Body of pancreas (tissue), 4 donors: ENCODE results near the gene RBM47. TPM values are rescaled to one million over a fixed set of nuclear protein-coding genes. Genes with fewer than 3 reads are reported as not detected.

ENCODE experiments used
- ATAC-seq: fragments of 150-250 bp; one replicate; pipeline ENCODE4 v1.9.1; 2016
- DNase-seq, 4 donors: peaks; one replicate each; pipeline ENCODE4 v3.0.0-alpha.2; 2019
- H3K27ac ChIP-seq, 4 donors: fragments of 200-600 bp; sonication (generic); 1 replicate in 3 of 4; 2 replicates in 1 of 4; pipeline versions ENCODE4 v1.5.1 to v1.6.1; 2016 to 2019; ENCODE audit warnings: mild to moderate bottlenecking in 1 of 4, mixed read lengths in 1 of 4, moderate library complexity in 1 of 4
- H3K27me3 ChIP-seq, 2 donors: fragments of 200-600 bp; sonication (generic); one replicate each; pipeline ENCODE4 v1.6.0; 2016; ENCODE audit warnings: mild to moderate bottlenecking in 1 of 2
- H3K36me3 ChIP-seq, 2 donors: fragments of 200-600 bp; sonication (generic); replicated peaks in 1 of 2; 2 replicates each; pipeline ENCODE4 v1.5.1; 2016; ENCODE audit warnings: low read depth in 2 of 2; ENCODE audit not compliant: insufficient read depth in 1 of 2
- H3K4me1 ChIP-seq: fragments of 200-600 bp; sonication (generic); one replicate; pipeline ENCODE4 v1.6.0; 2016
- H3K4me3 ChIP-seq, 2 donors: fragments of 200-600 bp; sonication (generic); 1 replicate in 1 of 2; 2 replicates in 1 of 2; pipeline ENCODE4 v1.5.1; 2016 to 2019
- H3K9me3 ChIP-seq, 3 donors: fragments of 200-600 bp; sonication (generic); 1 replicate in 2 of 3; 2 replicates in 1 of 3; pipeline ENCODE4 v1.5.1; 2016
- CTCF ChIP-seq, 7 experiments: fragments of 450-650 bp in 4 of 7; fragments of 200-600 bp in 3 of 7; sonication (generic) in 3 of 7; IDR thresholded peaks; one replicate each; pipeline ENCODE4 v1.5.1; 2016 to 2019; ENCODE audit warnings: antibody characterized with exemption in 7 of 7
- POLR2A ChIP-seq, 3 donors: fragments of 450-650 bp; IDR thresholded peaks; one replicate each; pipeline ENCODE4 v1.6.1; 2016; ENCODE audit warnings: antibody characterized with exemption in 3 of 3, mild to moderate bottlenecking in 2 of 3
- WGBS, 2 donors: methylation state at CpG; one replicate each; pipeline ENCODE4 v1.1.5; 2017; 5-methylcytosine and 5-hydroxymethylcytosine counted together
- intact Hi-C: fragments of 100-400 bp; cut with DNase I; formaldehyde crosslinking; loops from one replicate; pipeline ENCODE4 v1.15.1; 2023
- total RNA-seq, 2 donors: library from RNA; depleted of rRNA; stranded (reverse); fragments of >200 nt; gene quantifications; one replicate each; pipeline ENCODE4 v1.1.0, GENCODE V29; 2016

RBM47 gene
- total RNA-seq, 2 donors from 2014 or later, result 79.9 to 99.5 TPM

- intact Hi-C loops, result no loop called here
- TF ChIP-seq POLR2A (IDR thresholded peaks at IDR 0.05) (no peak), CTCF (IDR thresholded peaks at IDR 0.05) (no peak)
- H3K27ac ChIP-seq, result no peak overlapping the region
- no peaks in the 10 kb centered on the region for H3K4me1 ChIP-seq
- 84 to 89% methylated on average over 8 of the region's 8 CpGs for WGBS, 2 donors
- H3K36me3 ChIP-seq, result no peaks in the 10 kb centered on the region
- ATAC-seq (no peak), DNase-seq (no peak)
- no peak overlapping the region for H3K4me3 ChIP-seq
- no peaks in the 10 kb centered on the region for H3K27me3 ChIP-seq
- H3K9me3 ChIP-seq, result no peaks in the 10 kb centered on the region
These were observed 39.8 kb upstream of the RBM47 start for GRCh38 chr4:40669504-40669903.

- no peaks in the 10 kb centered on the region for H3K27me3 ChIP-seq
- TF ChIP-seq POLR2A (IDR thresholded peaks at IDR 0.05), result no peak
These were observed 36.2 kb upstream of the RBM47 start for GRCh38 chr4:40665842-40666241.

GRCh38 chr4:40662962-40663604 lies 33.4 kb upstream of the RBM47 start:
- no peak overlapping the region for H3K4me3 ChIP-seq
- DNase-seq (peak; percentile 23 to 41 (median 28)), ATAC-seq (peak; percentile 63)
- WGBS, 2 donors, result 8 to 18% methylated on average over 10 of the region's 10 CpGs
- peak overlapping the region in 2 of 4 donors; percentile 32 to 51 for H3K27ac ChIP-seq
- no peaks in the 10 kb centered on the region for H3K9me3 ChIP-seq
- H3K36me3 ChIP-seq, result no peaks in the 10 kb centered on the region
- intact Hi-C loops, result no loop called here
- TF ChIP-seq CTCF (IDR thresholded peaks at IDR 0.05) (no peak), POLR2A (IDR thresholded peaks at IDR 0.05) (no peak)
- H3K4me1 ChIP-seq, result peaks cover 11% of the 10 kb centered on the region
- no peaks in the 10 kb centered on the region for H3K27me3 ChIP-seq

More at GRCh38 chr4:40665842-40666241, 36.2 kb upstream of the RBM47 start:
- H3K9me3 ChIP-seq, result no peaks in the 10 kb centered on the region
- no peak for ATAC-seq
- H3K27ac ChIP-seq, result no peak overlapping the region
- DNase-seq, result no peak
- H3K4me3 ChIP-seq, result no peak overlapping the region
- H3K4me1 ChIP-seq, result peaks cover 11% of the 10 kb centered on the region
- intact Hi-C loops, result no loop called here
- H3K36me3 ChIP-seq, result no peaks in the 10 kb centered on the region

GRCh38 chr4:40661803-40662202 lies 32.1 kb upstream of the RBM47 start:
- 90 to 96% methylated on average over 4 of the region's 4 CpGs for WGBS, 2 donors
- no peak for ATAC-seq
- Histone ChIP-seq H3K4me1 (peaks cover 11% of the 10 kb centered on the region), H3K27ac (no peak overlapping the region), H3K4me3 (no peak overlapping the region), H3K36me3 (no peaks in the 10 kb centered on the region), H3K27me3 (no peaks in the 10 kb centered on the region), H3K9me3 (no peaks in the 10 kb centered on the region)
- TF ChIP-seq CTCF (IDR thresholded peaks at IDR 0.05) (no peak), POLR2A (IDR thresholded peaks at IDR 0.05) (no peak)
- intact Hi-C loops, result no loop called here
- DNase-seq, result no peak

GRCh38 chr4:40656201-40656863 lies 26.7 kb upstream of the RBM47 start:
- no peak overlapping the region for H3K4me3 ChIP-seq
- WGBS, 2 donors, result 85% methylated on average over 9 of the region's 9 CpGs
- TF ChIP-seq CTCF (IDR thresholded peaks at IDR 0.05) (no peak), POLR2A (IDR thresholded peaks at IDR 0.05) (no peak)
- no peak overlapping the region for H3K27ac ChIP-seq
- intact Hi-C loops, result no loop called here
- ATAC-seq, result no peak
- H3K27me3 ChIP-seq, result no peaks in the 10 kb centered on the region
- no peaks in the 10 kb centered on the region for H3K4me1 ChIP-seq
- DNase-seq, result no peak
- H3K36me3 ChIP-seq, result no peaks in the 10 kb centered on the region
- H3K9me3 ChIP-seq, result no peaks in the 10 kb centered on the region
